K562 (cell line): ENCODE results near the gene SDCCAG8. TPM values are rescaled to one million over a fixed set of nuclear protein-coding genes. Genes with fewer than 3 reads are reported as not detected.
A peak's percentile ranks its signal among the peaks of the same experiment; 100 is the strongest.

Experiments
- ATAC-seq: fragments of 200-7000 bp; cut with Tn5 transposase; 3 replicates; pipeline ENCODE4 v1.9.1; 2020; ENCODE audit warnings: moderate library complexity
- BruUV-seq: library from RNA; stranded (reverse); fragments of 400-500 nt; replicated peaks from 2 replicates; lab custom pipeline; 2021; lab: Mats Ljungman, UMichigan
- CTCF ChIA-PET: fragments of 300-600 bp; formaldehyde crosslinking; extraction: SDS; loops from one replicate; lab custom pipeline; 2021; ENCODE audit warnings: low intra/inter-chr PET ratio; lab: Yijun Ruan, JAX
- POLR2A ChIA-PET: fragments of 300-600, 350-650 bp; sonication (Branson Sonifier 250); formaldehyde crosslinking; extraction: SDS; loops from one replicate; lab custom pipeline; 2021; ENCODE audit warnings: antibody characterized with exemption, inconsistent platforms; lab: Yijun Ruan, JAX
- DNase-seq, 4 experiments: peaks; one replicate each; pipeline versions ENCODE4 v3.0.0 to v3.0.0-alpha.2; 2011 to 2018; ENCODE audit warnings: low spot score in 3 of 4, mixed read lengths in 3 of 4; ENCODE audit errors: extremely low read depth in 1 of 4
- FAIRE-seq: peaks from 2 replicates; lab custom pipeline; 2011; peaks lifted over from hg19 to GRCh38; lab: Jason Lieb, UNC
- H2AFZ ChIP-seq: 2 replicates; pipeline ENCODE4 v1.6.0; 2011; ENCODE audit warnings: low read depth, low read length, control low read depth, inconsistent platforms
- H3K27ac ChIP-seq: fragments of 200-600 bp; 3 replicates; pipeline ENCODE4 v1.8.0; 2011; ENCODE audit warnings: low read depth, mild to moderate bottlenecking, control low read depth, inconsistent platforms, low read length, moderate library complexity, mixed read lengths; ENCODE audit errors: extremely low read depth
- H3K27me3 ChIP-seq, 2 experiments: fragments of 300-600 bp in 1 of 2; 2 replicates in 1 of 2; 3 replicates in 1 of 2; pipeline versions ENCODE4 v1.6.0 to v1.8.0; 2011; ENCODE audit warnings: inconsistent platforms in 2 of 2, low read length in 2 of 2, mild to moderate bottlenecking in 1 of 2, mixed read lengths in 1 of 2, moderate library complexity in 1 of 2; ENCODE audit not compliant: control insufficient read depth in 2 of 2, insufficient read depth in 2 of 2
- H3K36me3 ChIP-seq: fragments of 300-600 bp; 3 replicates; pipeline ENCODE4 v1.8.0; 2011; ENCODE audit warnings: mild to moderate bottlenecking, low read length, inconsistent platforms; ENCODE audit not compliant: control insufficient read depth, insufficient read depth
- H3K4me1 ChIP-seq, 2 experiments: fragments of 200-600 bp in 1 of 2; replicated peaks in 1 of 2; 2 replicates in 1 of 2; 3 replicates in 1 of 2; pipeline versions ENCODE4 v1.5.1 to v1.8.0; 2011; ENCODE audit warnings: inconsistent platforms in 2 of 2, low read length in 2 of 2, mild to moderate bottlenecking in 1 of 2, mixed read lengths in 1 of 2, moderate library complexity in 1 of 2; ENCODE audit not compliant: control insufficient read depth in 2 of 2, insufficient read depth in 2 of 2
- H3K4me2 ChIP-seq: 2 replicates; pipeline ENCODE4 v1.6.1; 2011; ENCODE audit warnings: low read length, control low read depth, inconsistent platforms, mixed read lengths; ENCODE audit not compliant: insufficient read depth
- H3K4me3 ChIP-seq: fragments of 200-600 bp; sonication (generic), shearing (Covaris generic); 2 replicates; pipeline ENCODE4 v1.5.1; 2016; ENCODE audit warnings: control low read depth, inconsistent platforms
- H3K79me2 ChIP-seq: fragments of 200-600 bp; 3 replicates; pipeline ENCODE4 v1.8.0; 2011; ENCODE audit warnings: low read length, inconsistent platforms; ENCODE audit not compliant: control insufficient read depth, insufficient read depth
- H3K9ac ChIP-seq, 2 experiments: 2 replicates each; pipeline versions ENCODE4 v1.6.0 to v1.6.1; 2011; ENCODE audit warnings: low read depth in 2 of 2, low read length in 2 of 2, control low read depth in 1 of 2, inconsistent platforms in 1 of 2, mild to moderate bottlenecking in 1 of 2, mixed read lengths in 1 of 2; ENCODE audit not compliant: insufficient read depth in 1 of 2
- H3K9me1 ChIP-seq: one replicate; pipeline ENCODE4 v1.6.0; 2011; ENCODE audit warnings: inconsistent platforms, mild to moderate bottlenecking, low read length, moderate library complexity; ENCODE audit not compliant: control insufficient read depth, insufficient read depth
- H3K9me3 ChIP-seq: replicated peaks from 2 replicates; pipeline ENCODE4 v1.5.1; 2011; ENCODE audit warnings: low read depth, low read length, inconsistent platforms; ENCODE audit not compliant: control insufficient read depth, insufficient read depth
- H4K20me1 ChIP-seq: replicated peaks from 2 replicates; pipeline ENCODE4 v1.6.1; 2011; ENCODE audit warnings: low read length, inconsistent platforms, mixed read lengths; ENCODE audit not compliant: control insufficient read depth, insufficient read depth
- GTF2E2 ChIP-seq: fragments of 200-800 bp; sonication (Bioruptor generic); IDR thresholded peaks from 2 replicates; pipeline ENCODE4 v1.6.1; 2016; ENCODE audit warnings: missing genetic modification characterization, missing compliant biosample characterization
- HES1 ChIP-seq: fragments of 450-650 bp; IDR thresholded peaks from 2 replicates; pipeline ENCODE4 v1.6.1; 2016; ENCODE audit warnings: low read depth, mild to moderate bottlenecking, moderate library complexity
- KDM2B ChIP-seq: fragments of 250-450 bp; sonication (Bioruptor Pico); IDR thresholded peaks from 2 replicates; pipeline ENCODE4 v1.8.0; 2021; ENCODE audit warnings: mild to moderate bottlenecking, moderate library complexity
- MXI1 ChIP-seq: IDR thresholded peaks from 2 replicates; pipeline ENCODE4 v1.6.1; 2011; ENCODE audit warnings: low read depth, mild to moderate bottlenecking, improper control_type of control experiment, low read length
- SAFB2 ChIP-seq: fragments of 200-400 bp; formaldehyde crosslinking; IDR thresholded peaks from 2 replicates; pipeline ENCODE4 v1.6.1; 2018; ENCODE audit warnings: borderline replicate concordance, low read length, low read depth, moderate library complexity; ENCODE audit not compliant: severe bottlenecking
- ZFP30 ChIP-seq: fragments of 250-450 bp; sonication (Bioruptor Pico); IDR thresholded peaks from 2 replicates; pipeline ENCODE4 v1.8.0; 2022; ENCODE audit warnings: moderate library complexity, mild to moderate bottlenecking, inconsistent platforms, borderline replicate concordance
- WGBS: fragments of 100-300 bp; shearing (Covaris generic); methylation state at CpG from one replicate; pipeline ENCODE4 v1.1.6; 2016; ENCODE audit warnings: low coverage, mixed read lengths; ENCODE audit not compliant: insufficient coverage; ENCODE audit errors: missing lambda C conversion rate; 5-methylcytosine and 5-hydroxymethylcytosine counted together
- in situ Hi-C: fragments of 300-500 bp; cut with MboI; formaldehyde crosslinking; loops from 4 replicates; pipeline ENCODE4 v1.15.0; 2018; ENCODE audit warnings: inconsistent platforms, mixed read lengths
- intact Hi-C: fragments of 100-400 bp; cut with micrococcal nuclease; formaldehyde crosslinking; loops from 2 replicates; pipeline ENCODE4 v1.14.2; 2022
- polyA plus RNA-seq, 8 experiments: library from polyadenylated mRNA; depleted of rRNA in 4 of 8; stranded (reverse) in 5 of 8; unstranded in 3 of 8; fragments of >200 nt; fragmentation: Nextera tagmentation in 2 of 8; fragmentation: Illumina TruSeq in 1 of 8; extraction: Ambion mirVana in 2 of 8; extraction: Trizol in 1 of 8; gene quantifications; 2 replicates each; pipeline versions ENCODE4 v1.2.1 to v1.2.3, GENCODE V29; 2011 to 2014; ENCODE audit warnings: inconsistent platforms in 1 of 8, missing spikeins in 1 of 8
- total RNA-seq, 7 experiments: library from RNA; depleted of rRNA in 6 of 7; stranded (reverse); fragments of >200 nt in 6 of 7; fragmentation: Illumina TruSeq in 2 of 7; extraction: Trizol in 2 of 7; gene quantifications; 2 replicates each; pipeline versions ENCODE4 v1.2.1 to v1.2.3, GENCODE V29; 2011 to 2021; ENCODE audit warnings: low replicate concordance in 1 of 7

The SDCCAG8 gene
- total and polyA plus RNA-seq, 9 of the 15 experiments (the other 6 are each of a cell fraction or from before 2014, with no cell fraction given): 17.9 to 36.7 (median 25.4) TPM

- peaks cover 12 to 23% of the 10 kb centered on the region in 2 experiments; a peak in 4 of 5 replicates for H3K27me3 ChIP-seq
- under 1% methylated on average over 7 of the region's 7 CpGs for WGBS
- ATAC-seq: no peak; the same call in 2 of the 3 replicates
- H3K4me1 ChIP-seq: no peaks in the 10 kb centered on the region
- no peak overlapping the region for H3K27ac ChIP-seq
- in situ Hi-C loops: no loop called here
- no peak overlapping the region for H3K4me2 ChIP-seq
- ChIA-PET POLR2A (interaction anchor here (0.7 to 1.6 kb wide), 3 partner anchors 10 to 572 kb away, joined by 3 to 4 read pairs (median 3); no protein-coding TSS in a partner anchor), CTCF (no interaction called here)
- no peaks in the 10 kb centered on the region for H3K9me3 ChIP-seq
- no peaks in the 10 kb centered on the region for H4K20me1 ChIP-seq
- TF ChIP-seq SAFB2 (no peak), HES1 (0 out of 2 replicates have a peak, but pooled peaks have one; percentile 12), ZFP30 (CRISPR knock-in tag) (no peak), MXI1 (no peak), KDM2B (0 out of 2 replicates have a peak, but pooled peaks have one; percentile 20), GTF2E2 (tag) (no peak)
- H3K36me3 ChIP-seq: no peaks in the 10 kb centered on the region
- H3K9ac ChIP-seq: no peak overlapping the region
- H3K9me1 ChIP-seq: no peaks in the 10 kb centered on the region
- intact Hi-C loops: no loop called here
- BruUV-seq: no TSS peak
- H3K79me2 ChIP-seq: no peaks in the 10 kb centered on the region
- H2AFZ ChIP-seq: no peak overlapping the region
- peak; percentile 52 for FAIRE-seq
- no peak overlapping the region for H3K4me3 ChIP-seq
- DNase-seq: no peak
Observed at GRCh38 chr1:243513726-243514491, 258.1 kb downstream of the SDCCAG8 start.
